Suprapubic skin (tissue), 4 donors: ENCODE data around the gene IDH3G. TPM values are rescaled to one million over a fixed set of nuclear protein-coding genes. Genes with fewer than 3 reads are reported as not detected.

Source experiments
- DNase-seq, 2 donors: peaks; one replicate each; pipeline ENCODE4 v3.0.0-alpha.2; 2019; ENCODE audit warnings: low spot score in 2 of 2
- H3K27ac ChIP-seq: fragments of 200-600 bp; sonication (generic); one replicate; pipeline ENCODE4 v1.5.1; 2019
- H3K27me3 ChIP-seq: fragments of 200-600 bp; sonication (generic); one replicate; pipeline ENCODE4 v1.5.1; 2019
- H3K36me3 ChIP-seq: fragments of 200-600 bp; sonication (generic); one replicate; pipeline ENCODE4 v1.5.1; 2019
- H3K4me1 ChIP-seq: fragments of 200-600 bp; sonication (generic); one replicate; pipeline ENCODE4 v1.5.1; 2019
- H3K4me3 ChIP-seq: fragments of 200-600 bp; sonication (generic); one replicate; pipeline ENCODE4 v1.5.1; 2019; ENCODE audit warnings: mild to moderate bottlenecking
- H3K9me3 ChIP-seq: fragments of 200-600 bp; sonication (generic); one replicate; pipeline ENCODE4 v1.5.1; 2019
- CTCF ChIP-seq, 2 donors: fragments of 200-600 bp in 1 of 2; fragments of 450-650 bp in 1 of 2; sonication (generic) in 1 of 2; IDR thresholded peaks; one replicate each; pipeline ENCODE4 v1.5.1; 2016 to 2019; ENCODE audit warnings: antibody characterized with exemption in 2 of 2, mild to moderate bottlenecking in 1 of 2, moderate library complexity in 1 of 2
- EP300 ChIP-seq: sonication (generic); formaldehyde crosslinking; IDR thresholded peaks from one replicate; pipeline ENCODE4 v1.6.1; 2017; ENCODE audit warnings: antibody characterized with exemption
- POLR2A ChIP-seq, 2 donors: fragments of 450-650 bp; IDR thresholded peaks; one replicate each; pipeline ENCODE4 v1.6.1; 2017; ENCODE audit warnings: antibody characterized with exemption in 2 of 2, mild to moderate bottlenecking in 2 of 2, moderate library complexity in 2 of 2
- POLR2AphosphoS5 ChIP-seq, 3 donors: sonication (generic); formaldehyde crosslinking; IDR thresholded peaks; one replicate each; pipeline ENCODE4 v1.6.1; 2017; ENCODE audit warnings: antibody characterized with exemption in 3 of 3
- whole genome bisulfite sequencing: methylation state at CpG from one replicate; pipeline ENCODE4 v1.1.5; 2018; 5-methylcytosine and 5-hydroxymethylcytosine counted together
- total RNA-seq, 4 donors: library from RNA; depleted of rRNA; stranded (reverse); fragments of >200 nt; gene quantifications; one replicate each; pipeline ENCODE4 v1.1.0, GENCODE V29; 2016

IDH3G gene
- total RNA-seq, 4 donors from 2014 or later: 58.1 to 105 (median 93.8) TPM

- peaks cover 16% of the 10 kb centered on the region for H3K36me3 ChIP-seq
- H3K9me3 ChIP-seq: no peaks in the 10 kb centered on the region
- no peak for TF ChIP-seq EP300
- TF ChIP-seq POLR2A (IDR thresholded peaks at IDR 0.05): no peak
- TF ChIP-seq CTCF (IDR thresholded peaks at IDR 0.05): no peak
- TF ChIP-seq POLR2AphosphoS5 (IDR thresholded peaks at IDR 0.05): no peak
- H3K4me3 ChIP-seq: no peak overlapping the region
- DNase-seq: no peak
- no peaks in the 10 kb centered on the region for H3K4me1 ChIP-seq
- H3K27ac ChIP-seq: no peak overlapping the region
- H3K27me3 ChIP-seq: no peaks in the 10 kb centered on the region
- WGBS: 67% methylated on average over 1 of the region's 8 CpGs
Observed at GRCh38 chrX:153801669-153802068, 7.5 kb upstream of the IDH3G start.

GRCh38 chrX:153800746-153801145 is 6.6 kb upstream of the IDH3G start:
- TF ChIP-seq EP300 (no peak), CTCF (IDR thresholded peaks at IDR 0.05) (no peak), POLR2AphosphoS5 (IDR thresholded peaks at IDR 0.05) (no peak), POLR2A (IDR thresholded peaks at IDR 0.05) (no peak)

GRCh38 chrX:153800177-153800722 is 6.1 kb upstream of the IDH3G start:
- DNase-seq: no peak
- no peak for TF ChIP-seq EP300
- no peak for TF ChIP-seq POLR2AphosphoS5 (IDR thresholded peaks at IDR 0.05)
- TF ChIP-seq POLR2A (IDR thresholded peaks at IDR 0.05): no peak
- TF ChIP-seq CTCF (IDR thresholded peaks at IDR 0.05): no peak
- Histone ChIP-seq H3K4me1 (peaks cover 11% of the 10 kb centered on the region), H3K27me3 (no peaks in the 10 kb centered on the region), H3K36me3 (peaks cover 16% of the 10 kb centered on the region), H3K27ac (no peak overlapping the region), H3K9me3 (no peaks in the 10 kb centered on the region), H3K4me3 (no peak overlapping the region)
- WGBS: 91% methylated on average over 4 of the region's 16 CpGs

More at GRCh38 chrX:153800746-153801145, 6.6 kb upstream of the IDH3G start:
- DNase-seq: no peak
- Histone ChIP-seq H3K27me3 (no peaks in the 10 kb centered on the region), H3K4me3 (no peak overlapping the region), H3K4me1 (peaks cover 6% of the 10 kb centered on the region), H3K9me3 (no peaks in the 10 kb centered on the region), H3K27ac (no peak overlapping the region), H3K36me3 (peaks cover 16% of the 10 kb centered on the region)
- 85% methylated on average over 7 of the region's 7 CpGs for WGBS

- DNase-seq: no peak
- Histone ChIP-seq H3K27me3 (no peaks in the 10 kb centered on the region), H3K36me3 (peaks cover 16% of the 10 kb centered on the region), H3K9me3 (no peaks in the 10 kb centered on the region), H3K4me3 (no peak overlapping the region), H3K27ac (no peak overlapping the region), H3K4me1 (peaks cover 15% of the 10 kb centered on the region)
- TF ChIP-seq POLR2AphosphoS5 (IDR thresholded peaks at IDR 0.05) (no peak), EP300 (no peak), CTCF (IDR thresholded peaks at IDR 0.05) (no peak), POLR2A (IDR thresholded peaks at IDR 0.05) (no peak)
- 78% methylated on average over 5 of the region's 5 CpGs for WGBS
Observed at GRCh38 chrX:153799326-153799725, 5.2 kb upstream of the IDH3G start.

GRCh38 chrX:153797415-153798015 is 3.3 kb upstream of the IDH3G start:
- TF ChIP-seq POLR2AphosphoS5 (IDR thresholded peaks at IDR 0.05) (no peak), EP300 (no peak), CTCF (IDR thresholded peaks at IDR 0.05) (no peak), POLR2A (IDR thresholded peaks at IDR 0.05) (no peak)
- no peaks in the 10 kb centered on the region for H3K27me3 ChIP-seq
- no peak overlapping the region for H3K4me3 ChIP-seq
- DNase-seq: no peak
- no peak overlapping the region for H3K27ac ChIP-seq
- no peaks in the 10 kb centered on the region for H3K9me3 ChIP-seq
- WGBS: 84% methylated on average over 3 of the region's 15 CpGs
- peaks cover 25% of the 10 kb centered on the region for H3K4me1 ChIP-seq
- peaks cover 16% of the 10 kb centered on the region for H3K36me3 ChIP-seq
